K562 (cell line): ENCODE results near the gene ACTRT2.

Experiments
- CEBPZ ChIP-seq: fragments of 150-350 bp; IDR thresholded peaks from 2 replicates; pipeline ENCODE4 v1.6.1; 2014; ENCODE audit warnings: low read depth, mild to moderate bottlenecking, low read length, borderline replicate concordance
- POLR2A ChIP-seq: fragments of 450-650 bp; conservative IDR thresholded peaks from 2 replicates; pipeline ENCODE4 v1.6.1; 2016
- POLR2AphosphoS5 ChIP-seq: IDR thresholded peaks from 2 replicates; pipeline ENCODE4 v1.6.1; 2011; ENCODE audit warnings: mild to moderate bottlenecking, low read depth, low read length, moderate library complexity; ENCODE audit not compliant: control insufficient read depth, insufficient read depth
- ZFX ChIP-seq: sonication (generic); formaldehyde crosslinking; IDR thresholded peaks from 2 replicates; pipeline ENCODE4 v1.8.0; 2022; ENCODE audit warnings: mild to moderate bottlenecking, missing genetic modification reagents, moderate library complexity
- ZNF239 ChIP-seq: fragments of 250-450 bp; sonication (Bioruptor Pico); IDR thresholded peaks from 2 replicates; pipeline ENCODE4 v1.4.0; 2020; ENCODE audit warnings: mild to moderate bottlenecking
- TF ChIP-seq, protein P1 (sequence below): sonication (generic); formaldehyde crosslinking; IDR thresholded peaks from 2 replicates; pipeline ENCODE4 v1.8.0; 2023; ENCODE audit warnings: mild to moderate bottlenecking, missing genetic modification reagents

GRCh38 chr1:3061981-3062615 is 40.8 kb downstream of the ACTRT2 start:
- no peak for TF ChIP-seq CEBPZ
- TF ChIP-seq ZNF239 = no peak
- TF ChIP-seq ZFX (CRISPR knock-in tag) = no peak
- TF ChIP-seq POLR2AphosphoS5 = no peak
- TF ChIP-seq, protein P1, sequence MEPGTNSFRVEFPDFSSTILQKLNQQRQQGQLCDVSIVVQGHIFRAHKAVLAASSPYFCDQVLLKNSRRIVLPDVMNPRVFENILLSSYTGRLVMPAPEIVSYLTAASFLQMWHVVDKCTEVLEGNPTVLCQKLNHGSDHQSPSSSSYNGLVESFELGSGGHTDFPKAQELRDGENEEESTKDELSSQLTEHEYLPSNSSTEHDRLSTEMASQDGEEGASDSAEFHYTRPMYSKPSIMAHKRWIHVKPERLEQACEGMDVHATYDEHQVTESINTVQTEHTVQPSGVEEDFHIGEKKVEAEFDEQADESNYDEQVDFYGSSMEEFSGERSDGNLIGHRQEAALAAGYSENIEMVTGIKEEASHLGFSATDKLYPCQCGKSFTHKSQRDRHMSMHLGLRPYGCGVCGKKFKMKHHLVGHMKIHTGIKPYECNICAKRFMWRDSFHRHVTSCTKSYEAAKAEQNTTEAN (CRISPR knock-in tag) = no peak
- no peak for TF ChIP-seq POLR2A
